ENCODE results near the gene TBXA2R.

DNA sequence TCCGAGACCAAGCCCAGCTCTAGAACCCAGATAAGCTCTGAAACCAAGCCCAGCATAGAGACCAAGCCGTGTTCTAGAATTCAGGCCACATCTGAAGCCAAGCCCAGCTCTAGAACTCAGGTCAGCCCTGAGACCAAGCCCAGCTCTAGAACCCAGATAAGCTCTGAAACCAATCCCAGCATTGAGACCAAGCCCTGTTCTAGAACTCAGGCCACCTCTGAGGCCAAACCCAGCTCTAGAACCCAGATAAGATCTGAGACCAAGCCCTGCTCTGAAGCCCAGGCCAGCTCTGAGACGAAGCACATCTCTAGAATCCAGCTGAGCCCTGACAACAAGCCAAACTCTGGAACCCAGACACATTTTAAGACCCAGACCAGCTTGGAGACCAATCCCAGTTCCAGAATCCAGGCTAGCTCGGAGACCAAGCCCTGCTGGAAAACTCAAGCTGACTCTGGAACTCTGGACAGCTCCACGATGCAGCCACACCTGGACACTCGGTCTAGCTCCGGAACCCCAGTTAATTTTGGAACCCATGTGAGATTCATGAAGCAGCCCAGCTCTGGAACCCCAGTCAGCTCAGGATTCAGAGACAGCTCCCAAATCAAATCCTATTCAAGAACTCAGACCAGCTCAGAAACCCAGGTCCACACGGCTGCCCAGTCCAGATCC lies 15.6 kb downstream of the TBXA2R start:
- TF ChIP-seq, protein P1, sequence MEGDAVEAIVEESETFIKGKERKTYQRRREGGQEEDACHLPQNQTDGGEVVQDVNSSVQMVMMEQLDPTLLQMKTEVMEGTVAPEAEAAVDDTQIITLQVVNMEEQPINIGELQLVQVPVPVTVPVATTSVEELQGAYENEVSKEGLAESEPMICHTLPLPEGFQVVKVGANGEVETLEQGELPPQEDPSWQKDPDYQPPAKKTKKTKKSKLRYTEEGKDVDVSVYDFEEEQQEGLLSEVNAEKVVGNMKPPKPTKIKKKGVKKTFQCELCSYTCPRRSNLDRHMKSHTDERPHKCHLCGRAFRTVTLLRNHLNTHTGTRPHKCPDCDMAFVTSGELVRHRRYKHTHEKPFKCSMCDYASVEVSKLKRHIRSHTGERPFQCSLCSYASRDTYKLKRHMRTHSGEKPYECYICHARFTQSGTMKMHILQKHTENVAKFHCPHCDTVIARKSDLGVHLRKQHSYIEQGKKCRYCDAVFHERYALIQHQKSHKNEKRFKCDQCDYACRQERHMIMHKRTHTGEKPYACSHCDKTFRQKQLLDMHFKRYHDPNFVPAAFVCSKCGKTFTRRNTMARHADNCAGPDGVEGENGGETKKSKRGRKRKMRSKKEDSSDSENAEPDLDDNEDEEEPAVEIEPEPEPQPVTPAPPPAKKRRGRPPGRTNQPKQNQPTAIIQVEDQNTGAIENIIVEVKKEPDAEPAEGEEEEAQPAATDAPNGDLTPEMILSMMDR (IDR thresholded peaks at IDR 0.05; ENCODE audit: low read depth, low read length, missing input control): no peak
- TF ChIP-seq, protein P2, sequence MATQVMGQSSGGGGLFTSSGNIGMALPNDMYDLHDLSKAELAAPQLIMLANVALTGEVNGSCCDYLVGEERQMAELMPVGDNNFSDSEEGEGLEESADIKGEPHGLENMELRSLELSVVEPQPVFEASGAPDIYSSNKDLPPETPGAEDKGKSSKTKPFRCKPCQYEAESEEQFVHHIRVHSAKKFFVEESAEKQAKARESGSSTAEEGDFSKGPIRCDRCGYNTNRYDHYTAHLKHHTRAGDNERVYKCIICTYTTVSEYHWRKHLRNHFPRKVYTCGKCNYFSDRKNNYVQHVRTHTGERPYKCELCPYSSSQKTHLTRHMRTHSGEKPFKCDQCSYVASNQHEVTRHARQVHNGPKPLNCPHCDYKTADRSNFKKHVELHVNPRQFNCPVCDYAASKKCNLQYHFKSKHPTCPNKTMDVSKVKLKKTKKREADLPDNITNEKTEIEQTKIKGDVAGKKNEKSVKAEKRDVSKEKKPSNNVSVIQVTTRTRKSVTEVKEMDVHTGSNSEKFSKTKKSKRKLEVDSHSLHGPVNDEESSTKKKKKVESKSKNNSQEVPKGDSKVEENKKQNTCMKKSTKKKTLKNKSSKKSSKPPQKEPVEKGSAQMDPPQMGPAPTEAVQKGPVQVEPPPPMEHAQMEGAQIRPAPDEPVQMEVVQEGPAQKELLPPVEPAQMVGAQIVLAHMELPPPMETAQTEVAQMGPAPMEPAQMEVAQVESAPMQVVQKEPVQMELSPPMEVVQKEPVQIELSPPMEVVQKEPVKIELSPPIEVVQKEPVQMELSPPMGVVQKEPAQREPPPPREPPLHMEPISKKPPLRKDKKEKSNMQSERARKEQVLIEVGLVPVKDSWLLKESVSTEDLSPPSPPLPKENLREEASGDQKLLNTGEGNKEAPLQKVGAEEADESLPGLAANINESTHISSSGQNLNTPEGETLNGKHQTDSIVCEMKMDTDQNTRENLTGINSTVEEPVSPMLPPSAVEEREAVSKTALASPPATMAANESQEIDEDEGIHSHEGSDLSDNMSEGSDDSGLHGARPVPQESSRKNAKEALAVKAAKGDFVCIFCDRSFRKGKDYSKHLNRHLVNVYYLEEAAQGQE (IDR thresholded peaks at IDR 0.05): no peak
- TF ChIP-seq, protein P3, sequence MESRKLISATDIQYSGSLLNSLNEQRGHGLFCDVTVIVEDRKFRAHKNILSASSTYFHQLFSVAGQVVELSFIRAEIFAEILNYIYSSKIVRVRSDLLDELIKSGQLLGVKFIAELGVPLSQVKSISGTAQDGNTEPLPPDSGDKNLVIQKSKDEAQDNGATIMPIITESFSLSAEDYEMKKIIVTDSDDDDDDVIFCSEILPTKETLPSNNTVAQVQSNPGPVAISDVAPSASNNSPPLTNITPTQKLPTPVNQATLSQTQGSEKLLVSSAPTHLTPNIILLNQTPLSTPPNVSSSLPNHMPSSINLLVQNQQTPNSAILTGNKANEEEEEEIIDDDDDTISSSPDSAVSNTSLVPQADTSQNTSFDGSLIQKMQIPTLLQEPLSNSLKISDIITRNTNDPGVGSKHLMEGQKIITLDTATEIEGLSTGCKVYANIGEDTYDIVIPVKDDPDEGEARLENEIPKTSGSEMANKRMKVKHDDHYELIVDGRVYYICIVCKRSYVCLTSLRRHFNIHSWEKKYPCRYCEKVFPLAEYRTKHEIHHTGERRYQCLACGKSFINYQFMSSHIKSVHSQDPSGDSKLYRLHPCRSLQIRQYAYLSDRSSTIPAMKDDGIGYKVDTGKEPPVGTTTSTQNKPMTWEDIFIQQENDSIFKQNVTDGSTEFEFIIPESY (IDR thresholded peaks at IDR 0.05): no peak
- TF ChIP-seq YY1 (IDR thresholded peaks at IDR 0.05): no peak

Data from liver (tissue), 2 donors.